Left lung (tissue), 10 donors: ENCODE measurements around the gene SNX15. TPM values are rescaled to one million over a fixed set of nuclear protein-coding genes. Genes with fewer than 3 reads are reported as not detected.

Experiments
- ATAC-seq: fragments of 200-7000 bp; cut with Tn5 transposase; one replicate; pipeline ENCODE4 v1.9.1; 2020; ENCODE audit warnings: moderate library complexity
- DNase-seq, 4 donors: peaks; one replicate each; pipeline ENCODE4 v3.0.0-alpha.2; 2013 to 2020
- H3K27ac ChIP-seq, 2 donors: fragments of 200-600 bp; sonication (generic) in 1 of 2; one replicate each; pipeline versions ENCODE4 v1.5.0 to v1.8.0; 2020 to 2021
- H3K27me3 ChIP-seq, 2 donors: fragments of 200-600 bp; sonication (generic) in 1 of 2; one replicate each; pipeline versions ENCODE4 v1.5.0 to v1.8.0; 2020 to 2021
- H3K36me3 ChIP-seq, 2 donors: fragments of 200-600 bp; sonication (generic) in 1 of 2; one replicate each; pipeline versions ENCODE4 v1.5.0 to v1.8.0; 2020 to 2021
- H3K4me1 ChIP-seq, 2 donors: fragments of 200-600 bp; one replicate each; pipeline ENCODE4 v1.8.0; 2021
- H3K4me3 ChIP-seq, 2 donors: fragments of 200-600 bp; sonication (generic) in 1 of 2; one replicate each; pipeline versions ENCODE4 v1.5.0 to v1.8.0; 2020 to 2021; ENCODE audit warnings: mild to moderate bottlenecking in 1 of 2
- H3K9me3 ChIP-seq, 2 donors: fragments of 200-600 bp; sonication (generic) in 1 of 2; one replicate each; pipeline versions ENCODE4 v1.5.0 to v1.8.0; 2020 to 2021
- intact Hi-C, 2 donors: fragments of 100-400 bp; cut with DNase I; formaldehyde crosslinking; loops; one replicate each; pipeline versions ENCODE4 v1.11.2 to v1.14.2; 2022
- polyA plus RNA-seq, 6 donors: library from polyadenylated mRNA; unstranded; fragments of 120-200 nt; gene quantifications; one replicate each; pipeline ENCODE4 v1.2.1, GENCODE V29; 2013; ENCODE audit not compliant: insufficient read length in 6 of 6
- total RNA-seq, 2 donors: library from RNA; stranded (reverse); fragmentation: NEBNext Ultra II Directional; extraction: Animal tissue kit (Norgen Biotek cat#: 25700); gene quantifications; one replicate each; pipeline ENCODE4 v1.2.1, GENCODE V29; 2021
- TF ChIP-seq, protein P1 (sequence below), 2 donors: fragments of 200-600 bp; sonication (generic) in 1 of 2; IDR thresholded peaks; one replicate each; pipeline versions ENCODE4 v1.5.0 to v1.8.0; 2021; ENCODE audit warnings: antibody characterized with exemption in 2 of 2
- donor health status: DM: no; HTN: yes; CAD: no.
- donor health status: DM: no; HTN: no; CAD: no.

Gene SNX15
- total and polyA plus RNA-seq, 8 donors: 22.0 to 27.4 (median 23.3) TPM

DNA sequence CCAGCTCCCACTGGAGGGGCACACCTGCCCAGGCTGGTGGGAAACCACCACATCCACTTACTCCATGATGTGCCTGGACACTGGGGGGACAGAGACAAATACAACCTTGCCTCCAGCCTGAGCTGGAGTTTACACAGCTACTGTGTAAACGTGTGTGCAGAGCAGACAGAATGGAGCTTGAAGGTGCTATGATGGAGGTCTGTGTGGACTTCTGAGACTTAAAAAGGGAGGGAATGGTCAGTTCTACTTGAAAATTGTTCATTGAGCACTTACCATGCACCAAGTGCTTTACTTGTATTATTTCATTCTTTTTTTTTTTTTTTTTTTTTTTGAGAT lies 45.4 kb downstream of the SNX15 start:
- TF ChIP-seq, protein P1, sequence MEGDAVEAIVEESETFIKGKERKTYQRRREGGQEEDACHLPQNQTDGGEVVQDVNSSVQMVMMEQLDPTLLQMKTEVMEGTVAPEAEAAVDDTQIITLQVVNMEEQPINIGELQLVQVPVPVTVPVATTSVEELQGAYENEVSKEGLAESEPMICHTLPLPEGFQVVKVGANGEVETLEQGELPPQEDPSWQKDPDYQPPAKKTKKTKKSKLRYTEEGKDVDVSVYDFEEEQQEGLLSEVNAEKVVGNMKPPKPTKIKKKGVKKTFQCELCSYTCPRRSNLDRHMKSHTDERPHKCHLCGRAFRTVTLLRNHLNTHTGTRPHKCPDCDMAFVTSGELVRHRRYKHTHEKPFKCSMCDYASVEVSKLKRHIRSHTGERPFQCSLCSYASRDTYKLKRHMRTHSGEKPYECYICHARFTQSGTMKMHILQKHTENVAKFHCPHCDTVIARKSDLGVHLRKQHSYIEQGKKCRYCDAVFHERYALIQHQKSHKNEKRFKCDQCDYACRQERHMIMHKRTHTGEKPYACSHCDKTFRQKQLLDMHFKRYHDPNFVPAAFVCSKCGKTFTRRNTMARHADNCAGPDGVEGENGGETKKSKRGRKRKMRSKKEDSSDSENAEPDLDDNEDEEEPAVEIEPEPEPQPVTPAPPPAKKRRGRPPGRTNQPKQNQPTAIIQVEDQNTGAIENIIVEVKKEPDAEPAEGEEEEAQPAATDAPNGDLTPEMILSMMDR (IDR thresholded peaks at IDR 0.05): no peak
- H3K27me3 ChIP-seq: no peaks in the 10 kb centered on the region
- intact Hi-C loops: no loop called here
- DNase-seq (no peak), ATAC-seq (no peak)
- no peaks in the 10 kb centered on the region for H3K36me3 ChIP-seq
- no peaks in the 10 kb centered on the region for H3K9me3 ChIP-seq
- no peak overlapping the region for H3K4me3 ChIP-seq
- H3K4me1 ChIP-seq: no peaks in the 10 kb centered on the region
- H3K27ac ChIP-seq: no peak overlapping the region

DNA sequence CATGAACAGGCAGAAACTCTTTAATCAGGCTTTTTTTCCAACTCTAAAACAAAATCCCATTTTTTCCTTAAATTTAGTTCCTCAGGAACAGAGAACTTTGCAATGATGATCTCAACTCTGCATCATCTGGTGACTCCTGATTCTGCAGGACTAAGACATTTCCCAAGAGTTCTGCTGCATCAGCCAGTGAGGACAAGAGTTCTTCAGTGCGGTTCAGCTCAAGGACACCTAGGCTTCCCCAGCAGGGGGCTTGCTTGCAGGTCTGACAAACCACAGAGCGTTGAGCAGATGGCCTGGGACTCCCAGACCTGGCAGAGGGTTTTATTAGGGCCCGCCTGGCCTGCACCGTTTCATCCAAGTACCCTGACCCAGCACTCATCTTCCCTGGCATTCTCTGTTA lies 50.2 kb downstream of the SNX15 start:
- Histone ChIP-seq H3K4me1 (no peaks in the 10 kb centered on the region), H3K27me3 (no peaks in the 10 kb centered on the region), H3K4me3 (no peak overlapping the region), H3K9me3 (no peaks in the 10 kb centered on the region), H3K27ac (no peak overlapping the region), H3K36me3 (no peaks in the 10 kb centered on the region)
- ATAC-seq (no peak), DNase-seq (no peak)
- TF ChIP-seq, protein P1 (IDR thresholded peaks at IDR 0.05): no peak
- intact Hi-C loops: no loop called here

DNA sequence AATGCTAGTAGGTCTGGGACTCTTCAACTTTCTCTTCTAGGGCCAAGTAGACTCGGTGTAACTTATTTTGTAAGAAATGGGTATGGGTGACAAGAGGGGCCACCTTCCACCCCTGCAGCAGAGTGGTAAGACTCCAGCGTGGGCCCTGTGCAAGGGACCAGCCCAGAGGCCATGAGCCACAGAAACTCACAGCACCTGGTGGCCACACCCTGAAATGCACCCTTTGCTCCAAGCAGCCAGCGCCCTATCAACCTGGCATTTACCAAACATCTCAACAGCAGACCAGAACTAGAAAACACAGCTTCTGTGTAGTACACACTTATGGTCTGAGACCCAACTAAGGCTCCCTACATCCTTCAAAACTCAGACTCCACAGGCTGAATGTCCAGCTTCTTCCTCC lies 50.9 kb downstream of the SNX15 start:
- H3K36me3 ChIP-seq: no peaks in the 10 kb centered on the region
- TF ChIP-seq, protein P1 (IDR thresholded peaks at IDR 0.05): peak; percentile 50 to 77
- no peaks in the 10 kb centered on the region for H3K9me3 ChIP-seq
- no peak overlapping the region for H3K27ac ChIP-seq
- intact Hi-C loops: no loop called here
- DNase-seq (peak in 1 of 4 donors; percentile 7), ATAC-seq (peak; percentile 91)
- no peaks in the 10 kb centered on the region for H3K27me3 ChIP-seq
- no peak overlapping the region for H3K4me3 ChIP-seq
- H3K4me1 ChIP-seq: peaks cover 0 to 2% of the 10 kb centered on the region in 2 donors

DNA sequence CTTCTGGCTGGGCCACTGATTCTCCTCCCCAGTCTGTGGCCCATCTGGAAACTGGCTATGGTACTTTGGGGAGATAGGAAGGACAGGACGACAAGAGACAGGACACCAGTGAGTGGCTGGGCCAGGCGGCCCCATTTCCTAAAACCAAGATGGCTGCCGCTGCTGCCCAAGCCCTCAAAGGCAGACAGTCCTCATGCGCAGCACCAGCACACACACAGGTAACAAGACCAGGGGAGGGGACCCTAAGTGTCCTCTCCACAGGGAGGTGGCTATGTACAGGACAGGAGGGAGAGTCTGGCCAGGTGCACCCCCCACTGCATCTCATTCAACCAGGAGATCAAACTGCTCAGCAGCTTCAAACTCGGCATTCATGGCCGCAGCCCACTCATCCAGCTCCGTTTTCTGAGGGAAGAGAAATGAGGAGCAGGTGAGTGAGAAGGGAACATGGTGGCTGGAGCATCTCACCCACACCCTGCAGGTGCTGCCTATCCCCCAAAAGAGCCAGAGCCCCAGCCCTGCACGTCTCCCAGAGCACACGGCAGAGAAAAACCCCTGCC lies 51.6 kb downstream of the SNX15 start:
- peaks cover 0 to 9% of the 10 kb centered on the region in 2 donors for H3K4me1 ChIP-seq
- H3K27ac ChIP-seq: no peak overlapping the region
- no peak overlapping the region for H3K4me3 ChIP-seq
- no peaks in the 10 kb centered on the region for H3K9me3 ChIP-seq
- H3K36me3 ChIP-seq: no peaks in the 10 kb centered on the region
- intact Hi-C loops: no loop called here
- no peak for ATAC-seq
- DNase-seq: no peak
- TF ChIP-seq, protein P1 (IDR thresholded peaks at IDR 0.05): no peak
- H3K27me3 ChIP-seq: no peaks in the 10 kb centered on the region

DNA sequence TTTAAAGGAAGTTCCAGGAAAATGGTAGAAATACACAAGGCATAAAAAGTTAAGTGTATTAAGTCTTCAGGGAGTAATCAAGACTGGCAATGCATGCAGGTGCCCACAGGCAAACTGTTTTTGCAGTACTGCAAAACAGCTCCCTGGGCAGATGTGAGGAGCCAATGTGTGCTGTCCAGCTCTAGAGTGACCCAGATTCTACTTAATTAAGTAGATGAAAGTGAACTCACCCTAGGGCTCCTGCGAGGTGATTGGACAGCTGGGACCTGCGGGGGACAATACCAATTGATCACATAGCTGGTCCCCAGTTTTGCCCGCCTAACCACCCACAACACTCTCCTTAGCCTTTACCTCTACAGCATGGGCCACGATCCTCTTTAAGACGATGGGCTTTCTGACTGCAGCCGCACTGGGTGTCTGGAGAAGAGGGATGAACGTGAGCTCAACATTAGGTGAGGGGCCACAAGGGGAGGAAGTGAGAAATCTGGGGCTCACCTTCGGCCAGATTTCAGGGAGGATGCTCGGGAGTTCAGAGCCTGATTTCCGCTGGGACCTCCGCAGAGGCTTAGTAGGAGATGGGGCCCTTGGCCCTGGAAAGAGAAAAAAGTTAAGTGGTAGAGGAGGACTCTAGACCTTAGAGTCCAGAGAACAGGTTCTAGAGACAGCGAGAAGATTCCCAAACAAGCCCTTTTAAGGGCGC lies 56.0 kb downstream of the SNX15 start:
- Histone ChIP-seq H3K4me1 (peaks cover 9 to 27% of the 10 kb centered on the region in 2 donors), H3K27ac (peak overlapping the region in 1 of 2 donors; percentile 90), H3K9me3 (no peaks in the 10 kb centered on the region), H3K4me3 (peak overlapping the region; percentile 79 to 85), H3K27me3 (no peaks in the 10 kb centered on the region), H3K36me3 (peaks cover 0 to 33% of the 10 kb centered on the region in 2 donors)
- intact Hi-C loops: no loop called here
- ATAC-seq (no peak), DNase-seq (no peak)
- TF ChIP-seq, protein P1 (IDR thresholded peaks at IDR 0.05): no peak
